OCI-LY3 (cell line): ENCODE data around the gene RNF220.

ENCODE experiments used
- EZH2phosphoT487 ChIP-seq: fragments of 200-600 bp; shearing (Covaris generic); IDR thresholded peaks from 2 replicates; pipeline ENCODE4 v1.6.1; 2018; ENCODE audit warnings: antibody characterized with exemption, mixed run types, low read depth
- TF ChIP-seq, protein P1 (sequence below): fragments of 200-600, 300-600 bp; sonication (generic); IDR thresholded peaks from 2 replicates; pipeline ENCODE4 v1.5.1; 2014; ENCODE audit warnings: antibody characterized with exemption, low read length, low read depth

DNA sequence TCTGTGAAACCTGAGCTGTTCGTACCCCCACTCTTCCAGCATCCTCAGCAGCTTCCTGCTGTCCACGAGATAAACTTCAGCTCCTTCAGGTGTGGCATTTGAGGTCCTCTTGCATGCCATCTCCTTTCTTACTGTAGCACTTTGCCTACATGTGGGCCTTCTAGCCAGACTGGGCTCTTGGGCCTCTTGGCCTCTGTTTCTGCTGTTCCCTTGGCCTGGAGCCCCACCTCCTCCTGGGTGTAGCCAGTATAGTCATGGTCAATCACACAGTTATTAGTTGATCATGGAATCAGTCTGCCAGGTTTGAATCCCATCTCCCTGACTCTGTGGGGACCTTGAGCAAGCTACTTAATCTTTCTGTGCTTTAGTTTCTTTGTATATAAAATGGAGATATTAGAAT is 242.8 kb downstream of the RNF220 start:
- TF ChIP-seq, protein P1, sequence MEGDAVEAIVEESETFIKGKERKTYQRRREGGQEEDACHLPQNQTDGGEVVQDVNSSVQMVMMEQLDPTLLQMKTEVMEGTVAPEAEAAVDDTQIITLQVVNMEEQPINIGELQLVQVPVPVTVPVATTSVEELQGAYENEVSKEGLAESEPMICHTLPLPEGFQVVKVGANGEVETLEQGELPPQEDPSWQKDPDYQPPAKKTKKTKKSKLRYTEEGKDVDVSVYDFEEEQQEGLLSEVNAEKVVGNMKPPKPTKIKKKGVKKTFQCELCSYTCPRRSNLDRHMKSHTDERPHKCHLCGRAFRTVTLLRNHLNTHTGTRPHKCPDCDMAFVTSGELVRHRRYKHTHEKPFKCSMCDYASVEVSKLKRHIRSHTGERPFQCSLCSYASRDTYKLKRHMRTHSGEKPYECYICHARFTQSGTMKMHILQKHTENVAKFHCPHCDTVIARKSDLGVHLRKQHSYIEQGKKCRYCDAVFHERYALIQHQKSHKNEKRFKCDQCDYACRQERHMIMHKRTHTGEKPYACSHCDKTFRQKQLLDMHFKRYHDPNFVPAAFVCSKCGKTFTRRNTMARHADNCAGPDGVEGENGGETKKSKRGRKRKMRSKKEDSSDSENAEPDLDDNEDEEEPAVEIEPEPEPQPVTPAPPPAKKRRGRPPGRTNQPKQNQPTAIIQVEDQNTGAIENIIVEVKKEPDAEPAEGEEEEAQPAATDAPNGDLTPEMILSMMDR: no peak
- TF ChIP-seq EZH2phosphoT487: no peak
